ENCODE data around the gene EME1. TPM values are rescaled to one million over a fixed set of nuclear protein-coding genes. Genes with fewer than 3 reads are reported as not detected.

Gene EME1
- total RNA-seq, 4 donors from 2014 or later: 1.7 to 3.4 TPM; not detected in 2

DNA sequence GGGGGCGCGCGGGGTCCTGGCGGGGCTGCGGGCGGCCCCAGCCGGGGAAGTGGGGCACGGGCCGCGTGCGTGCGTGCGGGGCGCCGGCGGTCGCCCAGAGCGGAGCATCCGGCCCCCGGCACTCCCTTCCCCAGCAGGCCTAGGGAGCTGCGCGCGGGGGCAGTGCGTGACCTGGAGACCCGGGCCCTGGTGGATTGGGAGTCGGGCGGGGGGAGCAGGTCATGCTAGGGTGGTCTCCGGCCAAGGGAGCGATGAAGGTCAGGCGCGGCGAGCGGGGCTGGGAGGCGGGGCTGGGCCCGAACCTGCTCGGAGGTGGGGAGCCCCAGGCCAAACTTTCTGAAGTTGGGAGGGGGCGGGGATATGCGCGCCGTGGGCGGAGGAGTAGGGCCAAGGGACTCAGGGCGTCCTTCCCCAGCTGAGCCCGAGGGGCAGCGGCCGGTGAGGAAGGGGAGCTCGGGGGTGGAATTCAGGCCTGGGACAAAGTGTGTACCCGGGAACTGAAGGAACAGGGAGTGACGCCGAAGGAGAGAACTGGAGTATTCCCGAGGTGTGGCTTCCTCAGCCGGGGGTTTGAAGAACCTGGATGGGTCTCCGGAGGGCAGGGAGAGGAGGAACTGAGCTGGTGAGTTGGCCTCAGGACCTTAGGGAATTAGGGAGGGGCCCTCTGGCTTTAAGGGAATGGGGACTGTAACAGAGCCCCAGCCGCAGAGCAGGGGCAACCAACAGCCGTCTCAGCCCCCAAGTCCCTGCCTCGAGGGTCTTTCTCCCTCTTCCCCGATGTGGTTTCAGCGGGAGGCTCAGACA, 26.5 kb upstream of the EME1 start:
- H3K36me3 ChIP-seq: no peaks in the 10 kb centered on the region
- TF ChIP-seq POLR2A (IDR thresholded peaks at IDR 0.05): no peak
- TF ChIP-seq, protein P1, sequence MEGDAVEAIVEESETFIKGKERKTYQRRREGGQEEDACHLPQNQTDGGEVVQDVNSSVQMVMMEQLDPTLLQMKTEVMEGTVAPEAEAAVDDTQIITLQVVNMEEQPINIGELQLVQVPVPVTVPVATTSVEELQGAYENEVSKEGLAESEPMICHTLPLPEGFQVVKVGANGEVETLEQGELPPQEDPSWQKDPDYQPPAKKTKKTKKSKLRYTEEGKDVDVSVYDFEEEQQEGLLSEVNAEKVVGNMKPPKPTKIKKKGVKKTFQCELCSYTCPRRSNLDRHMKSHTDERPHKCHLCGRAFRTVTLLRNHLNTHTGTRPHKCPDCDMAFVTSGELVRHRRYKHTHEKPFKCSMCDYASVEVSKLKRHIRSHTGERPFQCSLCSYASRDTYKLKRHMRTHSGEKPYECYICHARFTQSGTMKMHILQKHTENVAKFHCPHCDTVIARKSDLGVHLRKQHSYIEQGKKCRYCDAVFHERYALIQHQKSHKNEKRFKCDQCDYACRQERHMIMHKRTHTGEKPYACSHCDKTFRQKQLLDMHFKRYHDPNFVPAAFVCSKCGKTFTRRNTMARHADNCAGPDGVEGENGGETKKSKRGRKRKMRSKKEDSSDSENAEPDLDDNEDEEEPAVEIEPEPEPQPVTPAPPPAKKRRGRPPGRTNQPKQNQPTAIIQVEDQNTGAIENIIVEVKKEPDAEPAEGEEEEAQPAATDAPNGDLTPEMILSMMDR (IDR thresholded peaks at IDR 0.05): peak in 1 of 4 experiments; percentile 4
- intact Hi-C loops (cut with DNase I; ENCODE audit: low total_unique reads): no loop called here
- DNase-seq: peak; percentile 46 to 50
- H3K27ac ChIP-seq: peak overlapping the region; percentile 76 to 78
- H3K9me3 ChIP-seq: no peaks in the 10 kb centered on the region
- peak overlapping the region; percentile 87 to 90 for H3K4me3 ChIP-seq
- H3K27me3 ChIP-seq: no peaks in the 10 kb centered on the region
- peaks cover 0 to 11% of the 10 kb centered on the region in 2 donors for H3K4me1 ChIP-seq

DNA sequence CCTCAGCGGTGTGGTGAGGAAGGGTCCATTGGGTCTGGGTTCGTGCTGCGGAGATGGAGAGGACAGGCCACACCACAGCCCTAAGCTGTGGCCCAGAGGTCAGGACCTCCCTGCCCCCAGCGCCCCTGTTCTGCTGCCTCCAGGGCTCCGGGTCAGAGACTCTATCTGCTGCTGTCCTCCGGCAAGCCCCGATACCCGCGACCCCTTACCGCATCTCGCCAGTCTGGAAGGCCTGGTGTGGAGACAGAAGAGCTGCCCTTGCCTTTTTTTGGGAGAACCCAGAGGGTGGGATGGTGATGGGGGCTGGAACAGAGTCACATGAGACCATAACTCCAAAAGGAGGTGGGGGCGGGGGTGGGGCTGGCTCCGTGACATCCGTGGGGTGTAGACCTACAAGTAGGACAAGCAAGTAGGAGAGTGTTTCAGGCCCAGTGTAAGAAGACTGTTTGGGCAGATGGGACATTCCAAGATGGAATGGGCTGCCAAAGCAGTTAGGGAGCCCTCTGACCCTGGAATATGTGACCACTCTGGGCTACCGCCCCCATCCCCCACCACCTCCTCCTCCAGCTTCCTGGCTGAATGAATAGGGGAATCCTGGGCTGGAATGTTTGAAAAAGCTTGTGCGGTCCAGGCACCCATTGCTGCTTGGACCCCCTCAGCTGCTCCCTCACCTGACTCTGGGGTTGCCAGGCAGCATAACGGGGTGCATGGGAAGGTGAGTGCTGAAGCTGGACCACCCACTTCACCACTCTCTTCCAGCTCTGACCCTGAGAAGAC, 25.7 kb upstream of the EME1 start:
- H3K27ac ChIP-seq: peak overlapping the region; percentile 76 to 78
- no peak for DNase-seq

DNA sequence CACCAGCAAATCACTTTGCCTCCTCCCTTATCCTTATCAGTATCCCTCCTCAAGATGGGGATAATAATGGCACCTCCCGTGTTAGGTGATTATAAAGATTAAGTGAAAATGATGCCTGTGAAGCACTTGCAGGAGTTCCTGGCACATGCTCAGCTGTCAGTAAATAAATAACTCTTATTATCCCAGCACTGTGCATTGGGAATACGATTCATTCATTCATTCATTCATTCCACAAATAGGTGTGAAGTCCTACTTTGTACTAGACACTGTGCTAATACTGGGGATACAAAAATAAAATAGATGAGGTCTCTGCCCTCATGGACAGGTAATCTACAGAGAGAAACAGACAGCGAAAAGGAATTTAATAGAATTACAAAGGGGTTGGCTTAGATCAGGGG, 25.1 kb upstream of the EME1 start:
- Histone ChIP-seq H3K27me3 (no peaks in the 10 kb centered on the region), H3K9me3 (no peaks in the 10 kb centered on the region), H3K4me1 (peaks cover 0 to 11% of the 10 kb centered on the region in 2 donors), H3K27ac (no peak overlapping the region), H3K36me3 (no peaks in the 10 kb centered on the region), H3K4me3 (no peak overlapping the region)
- intact Hi-C loops (cut with DNase I; ENCODE audit: low total_unique reads): no loop called here
- no peak for DNase-seq
- TF ChIP-seq, protein P1 (IDR thresholded peaks at IDR 0.05): no peak
- TF ChIP-seq POLR2A (IDR thresholded peaks at IDR 0.05): no peak

More for the DNA sequence above, 25.7 kb upstream of the EME1 start:
- intact Hi-C loops (cut with DNase I; ENCODE audit: low total_unique reads): no loop called here
- Histone ChIP-seq H3K4me1 (peaks cover 0 to 11% of the 10 kb centered on the region in 2 donors), H3K36me3 (no peaks in the 10 kb centered on the region), H3K9me3 (no peaks in the 10 kb centered on the region), H3K4me3 (peak overlapping the region; percentile 87 to 90), H3K27me3 (no peaks in the 10 kb centered on the region)
- TF ChIP-seq, protein P1 (IDR thresholded peaks at IDR 0.05): no peak
- TF ChIP-seq POLR2A (IDR thresholded peaks at IDR 0.05): no peak

DNA sequence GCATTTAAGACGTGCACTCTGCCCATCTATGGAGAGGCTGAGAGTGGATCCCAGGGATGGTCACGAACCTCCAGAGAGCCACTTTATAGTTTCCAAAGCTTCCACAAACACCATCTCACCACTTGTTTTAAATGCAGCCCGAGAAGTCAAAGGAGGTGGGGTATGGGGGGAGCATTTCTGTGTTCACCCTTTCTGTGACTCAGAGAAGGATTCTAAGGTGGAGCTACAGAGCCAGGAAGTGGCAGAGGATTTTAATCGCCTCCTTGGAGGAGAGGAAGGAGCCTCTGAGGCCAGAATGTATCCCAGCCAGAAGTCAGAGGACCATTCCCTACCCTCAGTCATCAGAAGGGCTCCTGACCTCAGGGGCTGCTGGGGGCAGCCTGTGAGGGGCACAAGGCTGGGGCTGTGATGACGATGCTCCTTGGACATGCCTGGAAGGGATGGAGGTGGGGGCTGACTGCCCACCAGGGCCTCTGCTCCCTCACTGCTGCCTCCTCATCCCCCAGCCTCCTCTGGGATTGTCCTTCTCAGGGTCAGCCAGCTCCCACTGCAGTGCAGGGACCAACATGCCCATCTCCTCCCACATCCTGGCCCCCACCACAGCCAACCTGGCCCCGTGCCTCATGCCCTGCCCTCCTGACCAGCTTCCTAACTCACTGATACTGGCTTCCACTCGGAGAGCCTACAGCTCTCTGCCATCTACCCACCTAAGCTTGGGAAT, 24.3 kb upstream of the EME1 start:
- Histone ChIP-seq H3K4me1 (peaks cover 0 to 11% of the 10 kb centered on the region in 2 donors), H3K36me3 (no peaks in the 10 kb centered on the region), H3K27ac (no peak overlapping the region), H3K4me3 (no peak overlapping the region), H3K27me3 (no peaks in the 10 kb centered on the region), H3K9me3 (no peaks in the 10 kb centered on the region)
- no peak for DNase-seq
- TF ChIP-seq, protein P1 (IDR thresholded peaks at IDR 0.05): no peak
- TF ChIP-seq POLR2A (IDR thresholded peaks at IDR 0.05): no peak
- intact Hi-C loops (cut with DNase I; ENCODE audit: low total_unique reads): no loop called here

Data from uterus (tissue), 4 donors.